Measurements from ENCODE around the gene LRP3.
A peak's percentile ranks its signal among the peaks of the same experiment; 100 is the strongest.
"Not testable (repeated sequence)": the region's sequence is repeated elsewhere in the genome, so short reads cannot be mapped to it uniquely, and the experiment has no call there.

Gene LRP3

DNA sequence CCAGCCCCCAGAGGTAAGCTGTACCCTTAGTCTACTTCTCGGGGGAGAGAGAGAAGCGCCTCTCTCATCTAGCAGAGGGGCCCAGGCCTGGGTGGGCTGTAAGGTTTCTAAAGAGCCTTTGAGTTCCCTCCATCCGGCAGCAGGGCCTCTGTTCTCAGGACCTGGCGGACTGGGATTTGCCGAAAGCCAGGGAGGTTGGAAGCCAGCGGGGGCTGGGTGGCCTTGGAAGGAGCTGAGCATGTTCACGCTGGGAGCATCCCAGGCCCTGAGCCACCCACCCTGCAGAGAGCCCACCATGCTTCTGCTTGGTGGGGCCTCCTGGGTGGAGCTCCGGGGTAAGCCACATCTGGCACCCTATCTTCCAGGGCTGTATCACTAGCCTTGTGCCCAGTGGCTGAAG is 23.8 kb downstream of the LRP3 start:
- DNase-seq: no peak
- no peak for ATAC-seq

DNA sequence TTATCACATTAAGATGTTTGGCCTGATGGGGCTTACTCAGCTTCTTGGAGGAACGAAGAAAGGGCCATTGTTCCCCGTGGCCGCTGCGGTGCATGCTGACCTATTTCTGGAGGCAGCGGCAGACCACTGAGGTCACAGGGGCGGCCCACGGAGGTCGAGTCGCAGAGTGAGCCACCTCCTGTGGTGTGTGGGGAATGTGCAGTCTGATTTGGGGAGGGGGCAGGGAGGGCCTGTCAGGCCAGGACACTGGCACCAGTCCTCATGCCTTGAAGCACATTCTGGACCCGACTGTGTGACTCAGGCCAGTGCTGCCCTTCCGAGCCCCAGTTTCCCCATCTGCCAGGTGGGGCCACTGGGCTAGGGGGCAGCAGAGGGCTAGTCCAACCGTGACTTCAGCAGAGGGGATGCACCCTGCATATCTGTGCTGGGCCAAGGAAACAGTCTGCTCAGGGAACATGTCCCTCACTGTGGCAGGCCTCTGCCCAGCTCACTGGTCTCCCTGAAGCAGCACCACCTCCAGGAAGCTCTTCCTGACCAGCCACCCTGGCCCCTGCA is 25.2 kb downstream of the LRP3 start:
- ATAC-seq (no peak), DNase-seq (no peak)

DNA sequence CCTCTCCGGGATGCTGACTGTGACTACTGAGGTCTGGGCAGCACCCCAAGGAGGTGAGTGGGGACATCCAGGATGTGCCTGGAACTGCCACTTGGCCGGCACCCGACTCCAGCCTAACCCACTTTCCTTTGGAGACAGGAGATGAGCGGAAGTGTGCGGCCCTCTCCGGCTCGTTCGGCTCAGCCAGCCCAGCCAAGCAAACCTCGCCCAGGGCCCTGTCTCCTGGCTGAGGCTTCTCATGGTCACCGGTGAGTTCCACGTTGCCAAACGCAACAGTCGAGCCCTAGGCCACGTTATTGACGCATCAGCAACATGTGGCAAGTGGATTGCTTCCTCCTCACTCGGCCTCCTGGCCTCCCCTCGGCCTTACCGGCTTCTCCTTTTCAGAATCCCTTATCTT is 26.0 kb downstream of the LRP3 start:
- DNase-seq (no peak), ATAC-seq (no peak)

DNA sequence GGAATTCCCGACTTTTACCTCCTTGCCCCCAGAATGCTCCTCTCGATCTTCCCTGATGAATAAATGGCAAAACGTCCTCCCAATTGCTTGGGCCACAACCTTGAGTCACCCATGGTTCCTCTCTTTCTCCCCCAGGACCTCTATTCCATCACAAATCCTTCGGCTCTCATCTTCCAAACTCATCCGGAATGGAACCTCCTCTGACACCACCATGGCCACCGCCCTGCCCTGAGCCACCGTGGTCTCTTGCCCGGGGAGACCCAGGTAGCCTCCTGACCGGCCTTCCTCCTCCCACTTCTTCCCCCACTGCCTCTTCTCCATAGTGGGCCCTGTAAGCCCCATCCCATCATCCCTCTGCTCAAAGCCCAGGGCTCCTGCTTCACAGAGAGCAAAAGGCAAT is 26.6 kb downstream of the LRP3 start:
- ATAC-seq (no peak), DNase-seq (no peak)

- ATAC-seq (no peak), DNase-seq (no peak)
These were observed 27.5 kb downstream of the LRP3 start for GRCh38 chr19:33221638-33222037.

- ATAC-seq: not testable (repeated sequence)
These were observed 28.1 kb downstream of the LRP3 start for GRCh38 chr19:33222255-33222654.

GRCh38 chr19:33224694-33225457 is 30.7 kb downstream of the LRP3 start:
- ATAC-seq (peak; percentile 12), DNase-seq (no peak)

More at GRCh38 chr19:33222255-33222654, 28.1 kb downstream of the LRP3 start:
- not testable (repeated sequence) for DNase-seq

- no peak for DNase-seq
- peak; percentile 29 for ATAC-seq
These were observed 31.4 kb downstream of the LRP3 start, which contains the start of gene SLC7A10 for GRCh38 chr19:33225458-33225926. TSS of gene SLC7A10 (minus strand) at chr19:33225850. CDS start at chr19:33225703, 147 bp downstream.

DNA sequence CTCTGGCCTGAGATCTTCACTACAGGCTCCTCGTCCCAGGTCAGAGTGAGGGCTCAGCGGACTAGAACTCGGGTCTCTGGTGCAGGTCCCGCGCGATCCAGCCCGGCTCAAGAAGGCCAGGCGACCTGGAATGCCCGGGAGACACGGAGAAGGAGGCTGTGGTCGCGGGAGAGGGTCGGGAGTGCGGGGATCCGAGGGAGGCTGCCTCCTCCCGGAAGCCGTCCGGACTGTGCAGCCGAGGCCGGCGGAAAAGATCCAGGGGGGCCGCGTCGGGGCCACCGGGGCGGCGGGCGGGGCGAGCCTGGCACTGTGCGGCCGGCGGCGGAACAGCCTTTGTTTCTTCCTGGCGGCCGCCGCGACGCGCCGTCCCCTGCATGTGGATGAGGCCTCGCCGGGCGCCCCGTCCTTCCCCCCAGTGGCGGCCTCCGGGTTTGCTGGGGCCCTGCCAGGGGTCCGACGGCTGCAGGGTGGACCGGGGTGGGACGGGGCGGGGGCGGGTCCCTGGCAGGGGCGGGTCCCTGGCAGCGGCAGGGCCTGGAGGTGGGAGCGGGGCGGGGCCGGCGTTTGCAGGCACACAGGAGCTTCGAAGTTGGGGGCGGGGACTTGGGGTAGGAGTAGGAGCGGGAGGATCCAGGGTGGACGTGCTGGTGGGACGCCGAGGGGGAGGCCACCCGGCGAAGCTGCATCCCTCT is 32.6 kb downstream of the LRP3 start:
- DNase-seq (peak; percentile 18), ATAC-seq (no peak)

- no peak for DNase-seq
- no peak for ATAC-seq
These were observed 33.1 kb downstream of the LRP3 start for GRCh38 chr19:33227242-33227650.

DNA sequence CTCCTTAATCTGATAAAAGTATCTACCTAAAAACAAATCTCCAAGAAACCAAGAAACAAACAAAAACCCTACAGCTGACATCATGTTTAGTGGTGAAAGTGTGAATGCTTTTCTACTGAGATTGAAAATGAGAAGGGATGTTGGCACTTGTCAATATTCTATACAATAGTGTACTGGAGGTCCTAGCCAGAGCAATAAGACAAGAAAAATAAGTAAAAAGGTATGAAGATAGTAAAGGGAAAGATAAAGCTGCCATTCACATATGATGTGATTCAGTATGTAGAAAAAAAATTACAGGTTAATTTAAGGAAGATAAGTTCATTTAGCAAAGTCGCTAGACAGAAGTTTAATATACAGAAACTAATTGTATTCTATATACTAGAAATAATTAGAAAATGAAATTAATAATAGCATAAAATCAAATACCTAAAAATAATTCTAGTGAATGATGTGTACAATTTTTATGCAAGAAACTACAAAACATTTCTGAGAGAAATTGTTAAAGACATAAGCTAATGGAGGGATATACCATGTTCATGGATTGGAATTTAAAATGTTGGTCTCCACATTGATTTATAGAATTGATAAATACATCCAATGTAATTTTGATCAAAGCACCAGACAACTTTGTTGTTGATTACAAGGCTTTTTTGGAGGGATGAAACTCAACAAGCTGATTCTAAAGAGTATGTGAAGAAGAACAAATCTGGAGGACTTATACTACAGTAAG is 33.9 kb downstream of the LRP3 start:
- DNase-seq (no peak), ATAC-seq (no peak)

GRCh38 chr19:33229962-33230361 is 35.8 kb downstream of the LRP3 start:
- DNase-seq (no peak), ATAC-seq (no peak)

DNA sequence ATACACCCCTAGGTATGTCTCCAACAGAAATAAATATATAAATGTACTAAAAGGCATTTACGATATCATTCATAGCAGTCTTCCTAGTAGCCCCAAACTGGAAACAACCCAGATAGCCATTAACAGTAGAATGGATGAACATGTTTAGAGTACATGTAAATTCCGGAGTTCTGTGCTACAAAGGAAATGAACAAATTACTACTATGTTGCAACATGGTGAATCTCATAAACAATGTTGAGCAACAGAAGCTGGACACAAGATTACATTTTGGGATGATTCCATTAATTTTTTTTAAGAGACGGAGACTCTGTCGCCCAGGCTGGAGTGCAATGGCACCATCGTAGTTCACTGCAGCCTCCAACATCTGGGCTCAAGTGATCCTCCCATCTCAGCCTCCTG is 37.4 kb downstream of the LRP3 start:
- DNase-seq: no peak
- no peak for ATAC-seq

- ATAC-seq (no peak), DNase-seq (no peak)
These were observed 38.5 kb downstream of the LRP3 start for GRCh38 chr19:33232656-33233055.

DNA sequence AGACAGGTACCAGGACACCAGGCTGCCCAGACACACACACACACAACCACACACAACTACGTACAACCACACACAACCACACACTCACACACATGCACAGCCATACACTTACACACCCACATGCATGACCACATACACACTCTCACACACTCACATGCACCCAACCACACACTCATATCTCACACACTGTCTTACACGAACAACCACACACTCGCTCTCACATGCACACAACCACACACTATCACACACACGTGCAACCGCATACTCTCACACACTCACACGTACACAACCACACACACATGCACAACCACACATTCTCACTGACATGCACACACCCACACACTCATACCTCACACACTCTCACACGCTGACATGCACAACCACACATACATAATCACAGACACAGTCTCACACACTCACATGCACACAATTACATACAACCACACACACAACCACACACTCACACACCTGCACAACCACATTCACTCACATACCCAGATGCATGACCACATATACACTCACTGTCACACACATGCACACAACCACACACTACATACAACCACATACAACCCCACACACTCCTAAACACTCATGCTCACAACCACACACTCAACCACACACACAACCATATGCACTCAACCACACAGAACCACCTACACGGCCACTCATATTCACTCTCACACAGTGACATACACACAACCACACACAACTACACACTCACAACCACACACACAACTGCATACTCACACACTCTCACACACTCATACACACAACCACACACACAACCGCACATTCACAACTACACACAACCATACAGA is 39.1 kb downstream of the LRP3 start:
- no peak for ATAC-seq

GRCh38 chr19:33234092-33234491 is 40.0 kb downstream of the LRP3 start:
- no peak for DNase-seq
- ATAC-seq: no peak

More for the DNA sequence above, 39.1 kb downstream of the LRP3 start:
- no peak for DNase-seq

GRCh38 chr19:33234736-33235135 is 40.6 kb downstream of the LRP3 start:
- ATAC-seq (no peak), DNase-seq (no peak)

GRCh38 chr19:33235269-33235995 is 41.3 kb downstream of the LRP3 start:
- ATAC-seq (peak; percentile 68), DNase-seq (peak; percentile 85)

DNA sequence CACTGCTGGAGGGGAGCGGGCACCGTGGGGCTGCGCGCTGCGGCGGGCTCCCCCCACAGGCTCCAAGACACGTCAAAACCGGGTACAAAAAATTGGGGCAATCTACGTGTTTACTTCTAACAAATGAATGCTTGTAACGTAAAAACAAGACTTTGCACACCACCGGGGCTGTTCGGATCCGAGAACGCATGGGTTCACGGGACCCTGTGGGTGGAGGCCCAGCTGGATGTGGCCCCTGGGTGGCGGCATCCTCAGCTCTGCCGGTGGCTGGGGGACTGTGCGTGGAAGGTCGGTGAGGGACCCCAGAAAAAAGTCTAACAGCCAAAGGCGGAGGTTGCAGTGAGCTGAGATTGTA is 41.8 kb downstream of the LRP3 start:
- ATAC-seq (no peak), DNase-seq (no peak)

GRCh38 chr19:33236696-33237390 is 42.7 kb downstream of the LRP3 start:
- ATAC-seq: no peak
- no peak for DNase-seq
